NCI-H1436 treated with DMSO at 0.1 percent for 48 hours (cell line): ENCODE measurements around the gene REEP1.
"Not testable (repeated sequence)": the region's sequence is repeated elsewhere in the genome, so short reads cannot be mapped to it uniquely, and the experiment has no call there.

Experiments
- DNase-seq: peaks from one replicate; lab custom pipeline; 2025; lab: John Stamatoyannopoulos, UW

Gene REEP1

GRCh38 chr2:86243950-86244733 is 93.3 kb downstream of the REEP1 start:
- DNase-seq: no peak

- DNase-seq: no peak
Measured at GRCh38 chr2:86243272-86243671, 94.2 kb downstream of the REEP1 start.

- no peak for DNase-seq
Measured at GRCh38 chr2:86241611-86242010, 95.8 kb downstream of the REEP1 start.

- DNase-seq: no peak
Measured at GRCh38 chr2:86240251-86240650, 97.2 kb downstream of the REEP1 start.

GRCh38 chr2:86239745-86240144 is 97.7 kb downstream of the REEP1 start:
- DNase-seq: no peak

GRCh38 chr2:86239326-86239725 is 98.1 kb downstream of the REEP1 start:
- no peak for DNase-seq

GRCh38 chr2:86238354-86238753 is 99.1 kb downstream of the REEP1 start:
- DNase-seq: no peak

- DNase-seq: no peak
Measured at GRCh38 chr2:86237172-86237571, 100.3 kb downstream of the REEP1 start.

GRCh38 chr2:86235196-86235980 is 102.0 kb downstream of the REEP1 start:
- DNase-seq: no peak

- no peak for DNase-seq
Measured at GRCh38 chr2:86234563-86235131, 102.8 kb downstream of the REEP1 start.

GRCh38 chr2:86233436-86233835 is 104.0 kb downstream of the REEP1 start:
- no peak for DNase-seq

GRCh38 chr2:86232910-86233309 is 104.5 kb downstream of the REEP1 start:
- DNase-seq: no peak

GRCh38 chr2:86232373-86232784 is 105.0 kb downstream of the REEP1 start:
- no peak for DNase-seq

GRCh38 chr2:86231680-86232372 is 105.6 kb downstream of the REEP1 start:
- DNase-seq: no peak

- no peak for DNase-seq
Measured at GRCh38 chr2:86230961-86231360, 106.5 kb downstream of the REEP1 start.

GRCh38 chr2:86229221-86229620 is 108.2 kb downstream of the REEP1 start:
- no peak for DNase-seq

GRCh38 chr2:86228574-86228973 is 108.9 kb downstream of the REEP1 start:
- DNase-seq: not testable (repeated sequence)

GRCh38 chr2:86227685-86228084 is 109.7 kb downstream of the REEP1 start:
- DNase-seq: no peak

- no peak for DNase-seq
Measured at GRCh38 chr2:86226636-86227520, 110.5 kb downstream of the REEP1 start.

- DNase-seq: no peak
Measured at GRCh38 chr2:86226070-86226469, 111.4 kb downstream of the REEP1 start.

GRCh38 chr2:86225581-86225980 is 111.8 kb downstream of the REEP1 start:
- no peak for DNase-seq
